HEK293T (cell line): ENCODE measurements around the gene NAV2.

Experiments used
- CTCF ChIA-PET: fragments of 350-600 bp; formaldehyde crosslinking; extraction: SDS; loops from one replicate; lab custom pipeline; 2021; ENCODE audit warnings: antibody characterized with exemption, inconsistent platforms; lab: Yijun Ruan, JAX
- POLR2A ChIA-PET: fragments of 350-600 bp; formaldehyde crosslinking; extraction: SDS; loops from one replicate; lab custom pipeline; 2020; ENCODE audit warnings: antibody characterized with exemption, inconsistent platforms; lab: Yijun Ruan, JAX
- DNase-seq: peaks from one replicate; pipeline ENCODE4 v3.0.0; 2012; ENCODE audit warnings: mixed read lengths; ENCODE audit errors: extremely low spot score
- ARNT ChIP-seq: fragments of 450-650 bp; IDR thresholded peaks from 2 replicates; pipeline ENCODE4 v1.6.1; 2017; ENCODE audit warnings: mild to moderate bottlenecking
- BHLHE40 ChIP-seq: fragments of 450-650 bp; IDR thresholded peaks from 2 replicates; pipeline ENCODE4 v1.6.1; 2016; ENCODE audit warnings: mild to moderate bottlenecking, moderate library complexity, borderline replicate concordance
- CTBP1 ChIP-seq: fragments of 450-650 bp; IDR thresholded peaks from 2 replicates; pipeline ENCODE4 v1.6.1; 2016; ENCODE audit warnings: borderline replicate concordance
- ELF4 ChIP-seq: fragments of 450-650 bp; IDR thresholded peaks from 2 replicates; pipeline ENCODE4 v1.6.1; 2017; ENCODE audit warnings: antibody characterized with exemption
- FOXA1 ChIP-seq: fragments of 450-650 bp; IDR thresholded peaks from 2 replicates; pipeline ENCODE4 v1.6.1; 2016; ENCODE audit warnings: mild to moderate bottlenecking
- FOXK2 ChIP-seq: fragments of 450-650 bp; IDR thresholded peaks from 2 replicates; pipeline ENCODE4 v1.6.1; 2016; ENCODE audit warnings: mild to moderate bottlenecking
- FOXM1 ChIP-seq: fragments of 450-650 bp; IDR thresholded peaks from 2 replicates; pipeline ENCODE4 v1.6.1; 2017; ENCODE audit warnings: mild to moderate bottlenecking, borderline replicate concordance
- HDGF ChIP-seq: fragments of 450-650 bp; IDR thresholded peaks from 2 replicates; pipeline ENCODE4 v1.6.1; 2017; ENCODE audit warnings: antibody characterized with exemption, borderline replicate concordance
- L3MBTL2 ChIP-seq: fragments of 450-650 bp; conservative IDR thresholded peaks from 2 replicates; pipeline ENCODE4 v1.6.1; 2016; ENCODE audit warnings: mild to moderate bottlenecking
- LEF1 ChIP-seq: fragments of 450-650 bp; IDR thresholded peaks from 2 replicates; pipeline ENCODE4 v1.6.1; 2017; ENCODE audit warnings: mild to moderate bottlenecking, borderline replicate concordance
- NFRKB ChIP-seq: fragments of 450-650 bp; IDR thresholded peaks from 2 replicates; pipeline ENCODE4 v1.6.1; 2016; ENCODE audit warnings: mild to moderate bottlenecking, moderate library complexity
- SP1 ChIP-seq: fragments of 450-650 bp; IDR thresholded peaks from 2 replicates; pipeline ENCODE4 v1.6.1; 2017
- SUZ12 ChIP-seq: fragments of 450-650 bp; IDR thresholded peaks from 2 replicates; pipeline ENCODE4 v1.6.1; 2016; ENCODE audit warnings: mild to moderate bottlenecking
- TARDBP ChIP-seq: fragments of 450-650 bp; IDR thresholded peaks from 2 replicates; pipeline ENCODE4 v1.6.1; 2016
- ZNF384 ChIP-seq: fragments of 450-650 bp; IDR thresholded peaks from 2 replicates; pipeline ENCODE4 v1.6.1; 2016
- TF ChIP-seq, protein P1 (sequence below): fragments of 450-650 bp; IDR thresholded peaks from 2 replicates; pipeline ENCODE4 v1.6.1; 2016

The NAV2 gene

GRCh38 chr11:20020198-20020597, 307.6 kb downstream of the NAV2 start:
- ChIA-PET CTCF (no interaction called here), POLR2A (no interaction called here)
- no peak for DNase-seq
- TF ChIP-seq ELF4 (no peak), CTBP1 (no peak), HDGF (no peak), ZNF384 (no peak), TARDBP (no peak), ARNT (no peak), SP1 (no peak), NFRKB (no peak), L3MBTL2 (no peak), SUZ12 (no peak), LEF1 (no peak), FOXA1 (no peak), FOXM1 (no peak), FOXK2 (no peak), BHLHE40 (no peak)
- TF ChIP-seq, protein P1, sequence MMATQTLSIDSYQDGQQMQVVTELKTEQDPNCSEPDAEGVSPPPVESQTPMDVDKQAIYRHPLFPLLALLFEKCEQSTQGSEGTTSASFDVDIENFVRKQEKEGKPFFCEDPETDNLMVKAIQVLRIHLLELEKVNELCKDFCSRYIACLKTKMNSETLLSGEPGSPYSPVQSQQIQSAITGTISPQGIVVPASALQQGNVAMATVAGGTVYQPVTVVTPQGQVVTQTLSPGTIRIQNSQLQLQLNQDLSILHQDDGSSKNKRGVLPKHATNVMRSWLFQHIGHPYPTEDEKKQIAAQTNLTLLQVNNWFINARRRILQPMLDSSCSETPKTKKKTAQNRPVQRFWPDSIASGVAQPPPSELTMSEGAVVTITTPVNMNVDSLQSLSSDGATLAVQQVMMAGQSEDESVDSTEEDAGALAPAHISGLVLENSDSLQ = no peak

- ChIA-PET CTCF (no interaction called here), POLR2A (no interaction called here)
- TF ChIP-seq FOXK2 (no peak), BHLHE40 (no peak), ARNT (no peak), SUZ12 (no peak), L3MBTL2 (no peak), HDGF (no peak)
- no peak for DNase-seq
Measured at GRCh38 chr11:20020716-20021115, 308.1 kb downstream of the NAV2 start.

DNA sequence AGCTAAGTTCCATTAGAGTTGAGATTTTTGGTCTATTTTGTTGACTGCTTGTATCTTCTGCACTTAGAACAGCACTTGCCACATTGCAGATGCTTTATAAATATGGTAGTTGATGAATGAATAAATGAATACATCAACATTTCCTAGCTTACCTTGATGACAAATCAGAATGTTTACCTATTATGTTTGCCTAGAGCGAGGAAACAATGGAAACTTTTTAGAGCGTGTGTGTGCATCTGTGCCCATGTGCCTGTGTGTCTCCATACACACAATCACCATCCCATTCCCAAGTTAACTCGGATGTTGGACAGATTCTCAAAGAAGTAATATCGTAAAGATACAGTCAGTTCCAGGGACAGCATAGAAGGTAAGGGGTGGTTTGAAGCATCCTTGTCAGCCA, 308.6 kb downstream of the NAV2 start:
- ChIA-PET POLR2A (no interaction called here), CTCF (no interaction called here)
- TF ChIP-seq ZNF384 (no peak), FOXA1 (no peak), ELF4 (no peak)
- DNase-seq = no peak

GRCh38 chr11:20021771-20022362, 309.2 kb downstream of the NAV2 start:
- no peak for DNase-seq
- TF ChIP-seq TARDBP (no peak), ZNF384 (no peak), FOXK2 (no peak), HDGF (no peak), CTBP1 (no peak)
- ChIA-PET CTCF (interaction anchor here (0.8 kb wide), 1 partner anchor 59 kb away, joined by 3 read pairs; no protein-coding TSS in a partner anchor), POLR2A (interaction anchor here (1.1 to 1.2 kb wide), 2 partner anchors 9 to 45 kb away, joined by 3 to 6 read pairs; no protein-coding TSS in a partner anchor)

DNA sequence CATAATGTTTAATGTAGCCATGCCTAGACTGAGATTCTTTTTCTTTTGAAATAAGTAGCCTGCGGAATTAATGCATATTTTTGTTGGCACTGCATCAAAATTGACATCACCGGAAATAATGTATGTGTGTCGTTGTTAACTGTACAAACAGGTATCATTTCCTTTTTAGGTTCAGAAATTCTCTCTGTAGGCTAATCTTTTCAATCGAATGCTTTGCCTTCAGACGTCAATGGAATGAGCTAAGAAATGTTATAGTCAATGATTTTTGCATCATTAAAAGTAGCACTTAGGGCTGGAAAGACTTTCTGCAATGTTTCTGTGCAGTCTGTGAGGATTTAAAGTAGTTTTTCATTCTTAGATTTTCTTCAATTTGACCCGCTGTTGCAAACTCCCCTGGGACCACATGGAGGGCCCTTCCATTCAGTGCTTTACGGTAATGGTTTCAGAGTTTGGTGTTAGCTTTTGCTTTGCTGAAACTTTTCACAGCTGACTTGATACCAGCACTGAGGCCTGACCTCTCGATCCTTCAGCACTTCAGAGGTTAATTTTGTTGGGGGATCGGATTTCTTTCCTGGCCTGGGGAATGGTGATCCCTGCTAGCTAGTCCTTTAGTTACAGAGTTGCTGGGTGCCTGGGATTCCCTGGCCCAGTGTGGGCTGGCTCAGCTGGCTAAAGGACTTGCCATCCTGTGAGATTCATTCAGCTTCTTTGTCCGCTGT, 309.9 kb downstream of the NAV2 start:
- ChIA-PET CTCF (interaction anchor here (0.8 kb wide), 1 partner anchor 60 kb away, joined by 3 read pairs; no protein-coding TSS in a partner anchor), POLR2A (interaction anchor here (1.1 to 1.2 kb wide), 2 partner anchors 9 to 44 kb away, joined by 3 to 6 read pairs; no protein-coding TSS in a partner anchor)
- TF ChIP-seq LEF1 = no peak
- TF ChIP-seq L3MBTL2 = no peak
- no peak for TF ChIP-seq CTBP1
- no peak for TF ChIP-seq FOXM1
- no peak for TF ChIP-seq SUZ12
- TF ChIP-seq TARDBP = no peak
- peak; percentile 55 for DNase-seq

DNA sequence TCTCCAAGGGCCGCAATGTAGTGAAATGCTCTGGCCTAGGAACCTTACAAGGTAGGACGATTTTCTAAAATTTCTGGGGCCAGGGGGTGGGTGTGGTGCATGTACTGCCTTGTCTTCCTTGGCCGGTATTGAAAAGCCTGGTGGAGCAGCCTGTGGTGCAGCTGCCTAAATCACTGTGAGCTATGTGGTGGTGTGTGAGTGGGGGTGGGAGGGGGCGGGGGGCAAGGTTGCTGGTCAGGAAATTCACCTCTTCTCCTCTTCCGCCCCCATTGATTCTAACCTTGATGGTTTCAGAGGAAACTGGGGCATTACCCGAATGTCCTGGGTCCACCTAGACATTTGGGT, 310.4 kb downstream of the NAV2 start:
- ChIA-PET POLR2A (interaction anchor here (1.1 to 1.2 kb wide), 2 partner anchors 10 to 43 kb away, joined by 3 to 6 read pairs; no protein-coding TSS in a partner anchor), CTCF (interaction anchor here (0.7 to 0.8 kb wide), 2 partner anchors 48 to 60 kb away, joined by 3 read pairs; no protein-coding TSS in a partner anchor)
- no peak for DNase-seq
- no peak for TF ChIP-seq ELF4

GRCh38 chr11:20024172-20024935, 311.7 kb downstream of the NAV2 start:
- no peak for DNase-seq
- TF ChIP-seq ZNF384 (no peak), NFRKB (no peak), BHLHE40 (no peak), ARNT (no peak), FOXM1 (no peak), FOXK2 (no peak), HDGF (no peak), CTBP1 (no peak), LEF1 (no peak), TARDBP (no peak), L3MBTL2 (no peak), ELF4 (no peak), FOXA1 (no peak), SUZ12 (no peak), SP1 (no peak)
- TF ChIP-seq, protein P1 = no peak
- POLR2A ChIA-PET = interaction anchor here (0.6 to 1.3 kb wide), 4 partner anchors 9 to 88 kb away, joined by 3 to 4 read pairs (median 3); no protein-coding TSS in a partner anchor
- CTCF ChIA-PET = interaction anchor here (0.7 to 1.0 kb wide), 3 partner anchors 11 to 108 kb away, joined by 3 read pairs; no protein-coding TSS in a partner anchor
